MM.1S (cell line): Measurements from ENCODE around the gene DDOST.
A peak's percentile ranks its signal among the peaks of the same experiment; 100 is the strongest.

Experiments used
- DNase-seq: peaks from one replicate; pipeline ENCODE4 v3.0.0-alpha.2; 2015
- H2AFZ ChIP-seq: fragments of 300-600 bp; sonication (generic); 2 replicates; pipeline ENCODE4 v1.6.0; 2016; ENCODE audit warnings: antibody characterized with exemption, low read length
- H3F3A ChIP-seq: fragments of 300-600 bp; sonication (generic); 2 replicates; pipeline ENCODE4 v1.6.1; 2016; ENCODE audit warnings: mild to moderate bottlenecking, antibody characterized with exemption, low read length, moderate library complexity, mixed read lengths; ENCODE audit not compliant: insufficient read depth
- H3K27ac ChIP-seq: fragments of 300-600 bp; sonication (generic); 2 replicates; pipeline ENCODE4 v1.5.1; 2016; ENCODE audit warnings: mild to moderate bottlenecking, low read length
- H3K27me3 ChIP-seq: fragments of 300-600 bp; sonication (generic); replicated peaks from 2 replicates; pipeline ENCODE4 v1.6.0; 2016; ENCODE audit warnings: low read length; ENCODE audit not compliant: insufficient read depth
- H3K36me3 ChIP-seq: fragments of 300-600 bp; sonication (generic); replicated peaks from 2 replicates; pipeline ENCODE4 v1.6.1; 2016; ENCODE audit warnings: mild to moderate bottlenecking, low read length, mixed read lengths; ENCODE audit not compliant: insufficient read depth
- H3K4me1 ChIP-seq: fragments of 300-600 bp; sonication (generic); 2 replicates; pipeline ENCODE4 v1.6.1; 2016; ENCODE audit warnings: low read length, mixed read lengths
- H3K4me2 ChIP-seq: fragments of 300-600 bp; sonication (generic); 2 replicates; pipeline ENCODE4 v1.6.0; 2016; ENCODE audit warnings: low read depth, low read length
- H3K4me3 ChIP-seq: fragments of 300-600 bp; sonication (generic); 2 replicates; pipeline ENCODE4 v1.5.1; 2016; ENCODE audit warnings: low read length, mixed read lengths
- H3K79me2 ChIP-seq: fragments of 300-600 bp; sonication (generic); 2 replicates; pipeline ENCODE4 v1.6.1; 2016; ENCODE audit warnings: mixed run types, low read length, mixed read lengths
- H3K9ac ChIP-seq: fragments of 300-600 bp; sonication (generic); 2 replicates; pipeline ENCODE4 v1.6.1; 2016; ENCODE audit warnings: low read length, mixed read lengths
- H3K9me2 ChIP-seq: fragments of 300-600 bp; sonication (generic); replicated peaks from 2 replicates; pipeline ENCODE4 v1.6.1; 2016; ENCODE audit warnings: mild to moderate bottlenecking, low read length, mixed read lengths; ENCODE audit not compliant: insufficient read depth
- H3K9me3 ChIP-seq: fragments of 300-600 bp; sonication (generic); replicated peaks from 2 replicates; pipeline ENCODE4 v1.6.1; 2016; ENCODE audit warnings: mild to moderate bottlenecking, low read length, mixed read lengths; ENCODE audit not compliant: insufficient read depth
- H4K20me1 ChIP-seq: fragments of 300-600 bp; sonication (generic); 2 replicates; pipeline ENCODE4 v1.6.1; 2016; ENCODE audit warnings: mild to moderate bottlenecking, low read length, moderate library complexity, mixed read lengths; ENCODE audit not compliant: insufficient read depth
- CTCF ChIP-seq: fragments of 300-600 bp; sonication (generic); IDR thresholded peaks from 2 replicates; pipeline ENCODE4 v1.5.1; 2016; ENCODE audit warnings: antibody characterized with exemption, low read length, mixed read lengths
- EZH2 ChIP-seq: fragments of 300-600 bp; sonication (generic); optimal IDR thresholded peaks from 2 replicates; pipeline ENCODE3; 2017; ENCODE audit warnings: low read depth, mild to moderate bottlenecking, antibody characterized with exemption, low read length, mixed read lengths
- EZH2phosphoT487 ChIP-seq: fragments of 300-600 bp; sonication (generic); IDR thresholded peaks from 2 replicates; pipeline ENCODE4 v1.6.1; 2018; ENCODE audit warnings: antibody characterized with exemption, low read length

The DDOST gene

GRCh38 chr1:20640183-20640597 lies 21.0 kb downstream of the DDOST start:
- Histone ChIP-seq H2AFZ (no peak overlapping the region), H3K4me3 (no peak overlapping the region)
- DNase-seq, result peak; percentile 60

GRCh38 chr1:20636785-20637347 lies 24.3 kb downstream of the DDOST start:
- H3K27me3 ChIP-seq, result peaks cover 10% of the 10 kb centered on the region
- no peaks in the 10 kb centered on the region for H3K36me3 ChIP-seq

More at GRCh38 chr1:20640183-20640597, 21.0 kb downstream of the DDOST start:
- Histone ChIP-seq H4K20me1 (no peaks in the 10 kb centered on the region), H3K79me2 (no peaks in the 10 kb centered on the region), H3F3A (no peaks in the 10 kb centered on the region), H3K4me2 (no peak overlapping the region), H3K9ac (no peak overlapping the region), H3K27me3 (no peaks in the 10 kb centered on the region), H3K9me2 (no peaks in the 10 kb centered on the region), H3K4me1 (no peaks in the 10 kb centered on the region), H3K9me3 (no peaks in the 10 kb centered on the region), H3K27ac (no peak overlapping the region), H3K36me3 (no peaks in the 10 kb centered on the region)
- TF ChIP-seq EZH2 (no peak), CTCF (peak; percentile 84)

GRCh38 chr1:20634594-20635084 lies 26.5 kb downstream of the DDOST start:
- no peaks in the 10 kb centered on the region for H3K79me2 ChIP-seq
- H3K9me3 ChIP-seq, result no peaks in the 10 kb centered on the region
- H4K20me1 ChIP-seq, result no peaks in the 10 kb centered on the region
- H3K27ac ChIP-seq, result no peak overlapping the region
- H3K9ac ChIP-seq, result peak overlapping the region; percentile 31; the same call in 1 of the 2 replicates
- no peak for TF ChIP-seq EZH2
- no peak for TF ChIP-seq CTCF
- TF ChIP-seq EZH2phosphoT487, result no peak
- H3K9me2 ChIP-seq, result no peaks in the 10 kb centered on the region
- peaks cover 31% of the 10 kb centered on the region for H3K27me3 ChIP-seq
- H3K36me3 ChIP-seq, result no peaks in the 10 kb centered on the region
- H3F3A ChIP-seq, result no peaks in the 10 kb centered on the region
- H2AFZ ChIP-seq, result 0 out of 2 replicates have a peak overlapping the region, but pooled peaks have one; percentile 88
- peaks cover 4% of the 10 kb centered on the region; the same call in 1 of the 2 replicates for H3K4me1 ChIP-seq
- peak overlapping the region; percentile 77 for H3K4me2 ChIP-seq
- H3K4me3 ChIP-seq, result peak overlapping the region; percentile 79
- no peak for DNase-seq

More at GRCh38 chr1:20636785-20637347, 24.3 kb downstream of the DDOST start:
- Histone ChIP-seq H3K9me3 (no peaks in the 10 kb centered on the region), H3K4me1 (peaks cover 4% of the 10 kb centered on the region; the same call in 1 of the 2 replicates), H4K20me1 (no peaks in the 10 kb centered on the region), H3K79me2 (no peaks in the 10 kb centered on the region), H3K9me2 (no peaks in the 10 kb centered on the region), H3K4me3 (no peak overlapping the region), H3K27ac (no peak overlapping the region), H3K9ac (no peak overlapping the region), H3K4me2 (no peak overlapping the region), H3F3A (no peaks in the 10 kb centered on the region), H2AFZ (no peak overlapping the region)
- DNase-seq, result no peak
- TF ChIP-seq CTCF (no peak), EZH2phosphoT487 (no peak), EZH2 (no peak)
